K562 (cell line): Measurements from ENCODE around the gene GPM6B. TPM values are rescaled to one million over a fixed set of nuclear protein-coding genes. Genes with fewer than 3 reads are reported as not detected.

Experiments used
- CHD7 ChIP-seq: fragments of 200-600 bp; sonication (generic); IDR thresholded peaks from one replicate; pipeline ENCODE4 v1.6.1; 2012; ENCODE audit warnings: mild to moderate bottlenecking, low read depth, low read length, inconsistent platforms
- ESRRA ChIP-seq: fragments of 450-650 bp; IDR thresholded peaks from 2 replicates; pipeline ENCODE4 v1.6.1; 2014; ENCODE audit warnings: low read depth, mild to moderate bottlenecking, moderate library complexity, borderline replicate concordance
- HINFP ChIP-seq: fragments of 450-650 bp; conservative IDR thresholded peaks from 2 replicates; pipeline ENCODE4 v1.6.1; 2016; ENCODE audit warnings: missing genetic modification characterization, low read depth, mild to moderate bottlenecking, control low read depth, missing compliant biosample characterization
- ZNF121 ChIP-seq: sonication (generic); formaldehyde crosslinking; conservative IDR thresholded peaks from 2 replicates; pipeline ENCODE4 v1.8.0; 2022; ENCODE audit warnings: missing genetic modification reagents
- polyA plus RNA-seq, 8 experiments: library from polyadenylated mRNA; depleted of rRNA in 4 of 8; stranded (reverse) in 5 of 8; unstranded in 3 of 8; fragments of >200 nt; fragmentation: Nextera tagmentation in 2 of 8; fragmentation: Illumina TruSeq in 1 of 8; extraction: Ambion mirVana in 2 of 8; extraction: Trizol in 1 of 8; gene quantifications; 2 replicates each; pipeline versions ENCODE4 v1.2.1 to v1.2.3, GENCODE V29; 2011 to 2014; ENCODE audit warnings: inconsistent platforms in 1 of 8, missing spikeins in 1 of 8
- total RNA-seq, 7 experiments: library from RNA; depleted of rRNA in 6 of 7; stranded (reverse); fragments of >200 nt in 6 of 7; fragmentation: Illumina TruSeq in 2 of 7; extraction: Trizol in 2 of 7; gene quantifications; 2 replicates each; pipeline versions ENCODE4 v1.2.1 to v1.2.3, GENCODE V29; 2011 to 2021; ENCODE audit warnings: low replicate concordance in 1 of 7

GPM6B gene
- total and polyA plus RNA-seq, 9 of the 15 experiments (the other 6 are each of a cell fraction or from before 2014, with no cell fraction given): 0.14 to 0.32 TPM; not detected in 7

GRCh38 chrX:13816643-13817627 is at the start of gene GPM6B (continued):
- no peak for TF ChIP-seq CHD7
- no peak for TF ChIP-seq ZNF121
- TF ChIP-seq HINFP (tag): no peak
- TF ChIP-seq ESRRA: no peak
